ENCODE results near the gene STK17B. TPM values are rescaled to one million over a fixed set of nuclear protein-coding genes. Genes with fewer than 3 reads are reported as not detected.

The STK17B gene
- total and polyA plus RNA-seq, 8 donors = 1.9 to 10.9 (median 6.9) TPM

DNA sequence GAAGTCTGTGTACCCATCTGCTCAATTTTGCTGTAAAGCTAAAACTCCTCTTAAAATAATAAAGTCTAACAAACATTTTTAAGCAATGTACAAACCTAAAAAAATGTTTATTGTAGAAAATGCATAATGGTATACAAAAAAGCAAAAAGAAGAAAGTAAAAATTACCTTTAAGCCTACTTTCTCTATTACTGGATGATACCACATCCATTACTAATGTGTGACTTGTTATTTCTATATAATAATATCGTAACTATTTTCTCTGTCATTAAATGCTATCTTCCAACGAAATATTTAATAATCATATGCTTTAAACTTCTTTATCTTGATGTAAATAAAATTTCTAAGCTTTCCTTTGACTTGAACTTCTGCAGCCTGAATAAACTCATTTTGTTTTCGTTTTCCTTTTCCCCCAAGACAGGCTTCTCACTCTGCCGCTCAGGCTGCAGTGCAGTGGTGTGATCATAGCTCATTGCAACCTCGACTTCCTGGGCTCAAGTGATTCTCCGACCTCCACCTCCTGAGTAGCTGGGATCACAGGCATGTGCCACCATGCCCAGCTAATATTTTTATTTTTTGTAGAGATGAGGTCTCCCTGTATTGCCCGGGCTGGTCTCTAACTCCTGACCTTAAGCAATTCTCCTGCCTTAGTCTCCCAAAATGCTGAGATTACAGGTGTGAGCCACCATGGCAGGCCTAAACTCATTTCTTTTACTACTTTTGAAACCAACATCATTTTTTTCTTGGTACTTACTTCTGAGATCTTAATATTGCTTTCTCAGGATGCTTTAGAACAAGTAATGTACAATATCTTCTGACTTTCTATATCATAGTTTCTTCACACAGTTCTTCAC is 84.6 kb downstream of the STK17B start:
- no peak for FAIRE-seq

DNA sequence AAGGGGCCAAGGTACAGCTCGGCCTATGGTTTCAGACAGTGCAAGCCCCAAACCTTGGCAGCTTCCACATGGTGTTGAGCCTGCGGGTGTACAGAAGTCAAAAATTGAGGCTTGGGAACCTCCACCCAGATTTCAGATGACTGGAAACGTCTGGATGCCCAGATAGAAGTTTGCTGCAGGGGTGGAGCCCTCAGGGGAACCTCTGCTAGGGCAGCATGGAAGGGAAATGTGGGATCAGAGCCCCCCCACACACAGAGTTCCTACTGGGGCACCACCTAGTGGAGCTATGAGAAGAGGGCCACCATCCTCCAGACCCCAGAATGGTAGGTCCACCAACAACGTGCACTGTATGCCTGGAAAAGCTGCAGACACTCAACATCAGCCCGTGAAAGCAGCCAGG is 87.8 kb downstream of the STK17B start:
- FAIRE-seq (no peak), DNase-seq (no peak), ATAC-seq (no peak)
- Histone ChIP-seq H3K27me3 (no peaks in the 10 kb centered on the region), H3K4me1 (peaks cover 8 to 14% (median 9%) of the 10 kb centered on the region in 3 donors), H3K4me3 (no peak overlapping the region), H3K9me3 (no peaks in the 10 kb centered on the region), H3K27ac (no peak overlapping the region), H3K36me3 (no peaks in the 10 kb centered on the region)
- intact Hi-C loops (cut with DNase I) = no loop called here
- 79 to 92% methylated on average over 5 of the region's 5 CpGs for WGBS, 2 donors
- TF ChIP-seq, protein P1, sequence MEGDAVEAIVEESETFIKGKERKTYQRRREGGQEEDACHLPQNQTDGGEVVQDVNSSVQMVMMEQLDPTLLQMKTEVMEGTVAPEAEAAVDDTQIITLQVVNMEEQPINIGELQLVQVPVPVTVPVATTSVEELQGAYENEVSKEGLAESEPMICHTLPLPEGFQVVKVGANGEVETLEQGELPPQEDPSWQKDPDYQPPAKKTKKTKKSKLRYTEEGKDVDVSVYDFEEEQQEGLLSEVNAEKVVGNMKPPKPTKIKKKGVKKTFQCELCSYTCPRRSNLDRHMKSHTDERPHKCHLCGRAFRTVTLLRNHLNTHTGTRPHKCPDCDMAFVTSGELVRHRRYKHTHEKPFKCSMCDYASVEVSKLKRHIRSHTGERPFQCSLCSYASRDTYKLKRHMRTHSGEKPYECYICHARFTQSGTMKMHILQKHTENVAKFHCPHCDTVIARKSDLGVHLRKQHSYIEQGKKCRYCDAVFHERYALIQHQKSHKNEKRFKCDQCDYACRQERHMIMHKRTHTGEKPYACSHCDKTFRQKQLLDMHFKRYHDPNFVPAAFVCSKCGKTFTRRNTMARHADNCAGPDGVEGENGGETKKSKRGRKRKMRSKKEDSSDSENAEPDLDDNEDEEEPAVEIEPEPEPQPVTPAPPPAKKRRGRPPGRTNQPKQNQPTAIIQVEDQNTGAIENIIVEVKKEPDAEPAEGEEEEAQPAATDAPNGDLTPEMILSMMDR (IDR thresholded peaks at IDR 0.05) = no peak

More for the DNA sequence above, 84.6 kb downstream of the STK17B start:
- TF ChIP-seq, protein P1 (IDR thresholded peaks at IDR 0.05) = no peak
- Histone ChIP-seq H3K27me3 (no peaks in the 10 kb centered on the region), H3K9me3 (no peaks in the 10 kb centered on the region), H3K4me1 (no peaks in the 10 kb centered on the region), H3K4me3 (no peak overlapping the region), H3K27ac (no peak overlapping the region), H3K36me3 (no peaks in the 10 kb centered on the region)
- intact Hi-C loops (cut with DNase I) = no loop called here
- 69 to 76% methylated on average over 7 of the region's 7 CpGs for WGBS, 2 donors
- no peak for ATAC-seq
- DNase-seq = no peak

Other genes starting within 250 kb of the STK17B start
- 1 to 10 TPM; 2.7 to 7.0 (median 4.0) TPM for gene DNAH7, start 102.7 kb downstream of the STK17B start, total RNA-seq
- gene DNAH7, start 102.7 kb downstream of the STK17B start, polyA plus RNA-seq = 1 to 10 TPM; 1.6 to 2.8 TPM

Data from pancreas (tissue), 10 donors.